RPMI7951 (cell line): ENCODE measurements around the gene POLR2A. TPM values are rescaled to one million over a fixed set of nuclear protein-coding genes. Genes with fewer than 3 reads are reported as not detected.
"Not testable (repeated sequence)": the region's sequence is repeated elsewhere in the genome, so short reads cannot be mapped to it uniquely, and the experiment has no call there.

ENCODE experiments used
- DNase-seq: peaks from one replicate; pipeline ENCODE4 v3.0.0-alpha.2; 2012; ENCODE audit warnings: low read depth
- total RNA-seq: library from RNA; depleted of rRNA; stranded (reverse); fragments of >200 nt; shearing (Covaris generic); gene quantifications from 2 replicates; pipeline ENCODE4 v1.2.3, GENCODE V29; 2014

POLR2A gene
- total RNA-seq, 1 experiment from 2014 or later, result 22.3 TPM

- DNase-seq, result peak; percentile 40
These were observed 5.6 kb upstream of the POLR2A start for GRCh38 chr17:7478276-7479212.

GRCh38 chr17:7479213-7480088, 4.7 kb upstream of the POLR2A start, which contains the start of gene ZBTB4:
ZBTB4 (minus strand) TSS chr17:7479631; CDS start chr17:7466801, 12,830 bp downstream.
- DNase-seq, result peak; percentile 51

GRCh38 chr17:7480089-7480384, 4.1 kb upstream of the POLR2A start:
- no peak for DNase-seq

GRCh38 chr17:7481275-7481674, 2.9 kb upstream of the POLR2A start, which contains the start of gene SLC35G6:
SLC35G6 (plus strand) TSS chr17:7481446; CDS start chr17:7481517, 71 bp downstream.
- DNase-seq, result not testable (repeated sequence)

GRCh38 chr17:7481842-7482741, 2.1 kb upstream of the POLR2A start:
- DNase-seq, result not testable (repeated sequence)

GRCh38 chr17:7482742-7483088, 1.5 kb upstream of the POLR2A start:
- DNase-seq, result not testable (repeated sequence)

- DNase-seq, result peak; percentile 92
These were observed 705 bp upstream of the POLR2A start for GRCh38 chr17:7483255-7484066.

- DNase-seq, result no peak
These were observed 782 bp downstream of the POLR2A start for GRCh38 chr17:7484919-7485377.

- DNase-seq, result peak; percentile 59
These were observed 2.0 kb downstream of the POLR2A start for GRCh38 chr17:7486181-7486580.

- no peak for DNase-seq
These were observed 6.0 kb downstream of the POLR2A start for GRCh38 chr17:7490144-7490543.

- DNase-seq, result no peak
These were observed 7.4 kb downstream of the POLR2A start for GRCh38 chr17:7491583-7491982.

GRCh38 chr17:7493941-7494340, 9.8 kb downstream of the POLR2A start:
- no peak for DNase-seq

GRCh38 chr17:7495906-7496434, 11.8 kb downstream of the POLR2A start:
- no peak for DNase-seq

GRCh38 chr17:7496470-7497183, 12.5 kb downstream of the POLR2A start:
- no peak for DNase-seq

GRCh38 chr17:7497228-7497627, 13.1 kb downstream of the POLR2A start:
- DNase-seq, result no peak

- no peak for DNase-seq
These were observed 13.5 kb downstream of the POLR2A start for GRCh38 chr17:7497636-7498035.

GRCh38 chr17:7499161-7499560, 15.0 kb downstream of the POLR2A start:
- DNase-seq, result no peak

GRCh38 chr17:7501729-7502128, 17.6 kb downstream of the POLR2A start:
- no peak for DNase-seq

GRCh38 chr17:7502171-7502847, 18.1 kb downstream of the POLR2A start:
- DNase-seq, result no peak
